Stimulated activated CD8-positive, alpha-beta memory T cell treated with anti-CD3 and anti-CD28 coated beads, Interleukin-4, amount 100 ng/mL, for 1 hour (primary cell): Measurements from ENCODE around the gene NCBP3.
"Not testable (repeated sequence)": the region's sequence is repeated elsewhere in the genome, so short reads cannot be mapped to it uniquely, and the experiment has no call there.

Experiments used
- DNase-seq, 2 donors: peaks; one replicate each; pipeline ENCODE4 v3.0.0-alpha.2; 2020; ENCODE audit warnings: low read depth in 2 of 2, low spot score in 1 of 2

The NCBP3 gene

DNA sequence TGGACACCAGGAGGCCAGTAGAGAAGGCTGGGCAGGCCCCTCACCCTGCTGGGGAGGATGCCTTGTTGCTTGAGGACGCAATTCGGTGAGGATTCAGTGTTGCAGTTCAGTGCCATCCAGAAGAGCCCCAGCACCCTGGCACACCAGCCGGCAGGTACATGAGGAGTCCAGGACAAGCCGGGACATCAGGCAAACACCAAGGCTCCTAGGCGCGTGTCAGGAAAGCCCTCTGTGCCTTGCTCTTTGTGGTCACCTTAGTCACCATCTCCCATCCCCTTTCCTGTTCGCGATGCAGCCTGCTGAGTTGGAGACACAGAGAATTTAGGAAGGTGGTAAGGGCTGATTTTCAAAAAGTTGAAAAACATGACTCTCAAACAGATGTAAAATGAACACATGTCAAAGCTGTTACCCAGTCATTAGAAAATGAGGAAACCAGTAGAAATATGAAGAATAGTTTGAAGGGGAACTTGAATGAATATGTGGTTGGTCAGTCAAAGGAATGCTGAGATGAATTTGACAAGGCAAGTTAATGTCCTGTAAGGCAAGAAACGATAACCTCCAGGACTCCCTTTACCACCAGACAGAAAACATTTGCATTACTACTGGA lies 2.3 kb upstream of the NCBP3 start:
- no peak for DNase-seq

DNA sequence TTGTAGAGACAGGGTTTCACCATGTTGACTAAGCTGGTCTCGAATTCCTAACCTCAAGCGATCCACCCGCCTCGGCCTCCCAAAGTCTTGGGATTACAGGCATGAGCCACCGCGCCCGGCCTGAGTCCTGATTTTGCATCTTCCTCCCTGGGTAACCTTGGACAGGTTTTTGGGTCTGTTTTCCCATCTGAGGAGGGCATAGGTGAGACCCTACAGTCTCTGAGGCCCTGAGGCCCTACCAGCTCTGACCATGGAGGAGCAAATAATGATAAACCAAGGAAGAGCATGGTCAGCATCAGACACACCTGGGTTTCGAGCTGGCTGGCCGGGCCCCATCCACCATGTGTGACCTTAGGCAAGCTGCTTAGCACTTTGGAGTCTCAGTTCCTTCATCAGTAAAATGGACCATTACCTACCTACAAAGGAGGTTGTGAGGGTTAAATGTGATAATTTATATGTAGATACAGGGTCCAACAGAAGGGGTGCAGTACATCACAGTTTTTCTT lies 1.2 kb upstream of the NCBP3 start:
- no peak for DNase-seq

DNA sequence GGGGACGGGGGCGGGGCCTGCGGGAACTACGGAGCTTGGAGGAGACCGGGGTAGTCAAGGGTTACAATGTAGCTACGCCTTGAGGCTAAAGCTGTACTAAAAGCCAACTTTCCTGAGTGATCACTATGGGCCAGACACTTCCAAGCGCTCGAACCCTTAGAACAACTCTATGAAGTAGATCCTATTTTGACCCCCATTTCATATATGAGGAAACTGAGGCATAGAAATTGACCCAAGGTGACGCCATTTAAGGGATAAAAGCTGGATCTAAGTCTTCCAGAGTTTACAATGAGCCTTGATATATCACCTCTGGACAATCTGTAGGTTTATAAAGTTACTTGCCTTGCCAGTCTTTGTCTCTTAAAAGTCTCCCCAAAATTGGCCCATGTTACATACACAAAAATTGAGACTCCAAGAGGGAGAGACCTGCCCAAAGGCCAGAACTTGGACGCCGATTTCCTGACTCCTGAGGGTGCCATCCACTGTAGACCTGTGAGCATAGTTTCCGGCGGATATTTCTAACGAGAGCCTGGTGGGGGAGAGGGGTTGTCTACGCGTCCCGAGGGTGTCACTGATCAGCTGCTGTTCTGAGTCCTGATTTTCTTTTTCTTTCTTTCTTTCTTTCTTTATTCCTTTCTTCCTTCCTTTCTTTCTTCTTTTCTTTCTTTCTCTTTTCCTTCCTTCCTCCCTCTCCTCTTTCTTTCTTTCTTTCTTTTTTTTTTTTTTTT lies 555 bp upstream of the NCBP3 start:
- no peak for DNase-seq

DNA sequence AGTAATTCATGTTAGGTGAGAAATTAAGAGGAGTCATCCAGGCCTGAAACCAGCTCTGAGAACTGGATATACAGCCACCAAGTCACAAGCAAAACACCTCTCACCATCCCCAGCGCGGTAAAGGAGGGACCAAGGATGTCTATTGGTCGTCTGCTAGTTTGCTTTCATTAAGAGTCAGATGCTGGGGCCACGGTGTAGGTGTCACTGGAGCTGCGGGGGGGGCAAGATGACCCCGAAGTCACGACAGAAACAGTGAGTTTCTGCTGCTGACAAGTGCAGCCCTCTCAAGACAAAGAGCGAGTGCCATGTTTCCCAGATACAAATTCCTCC lies 790 bp downstream of the NCBP3 start:
- no peak for DNase-seq

DNA sequence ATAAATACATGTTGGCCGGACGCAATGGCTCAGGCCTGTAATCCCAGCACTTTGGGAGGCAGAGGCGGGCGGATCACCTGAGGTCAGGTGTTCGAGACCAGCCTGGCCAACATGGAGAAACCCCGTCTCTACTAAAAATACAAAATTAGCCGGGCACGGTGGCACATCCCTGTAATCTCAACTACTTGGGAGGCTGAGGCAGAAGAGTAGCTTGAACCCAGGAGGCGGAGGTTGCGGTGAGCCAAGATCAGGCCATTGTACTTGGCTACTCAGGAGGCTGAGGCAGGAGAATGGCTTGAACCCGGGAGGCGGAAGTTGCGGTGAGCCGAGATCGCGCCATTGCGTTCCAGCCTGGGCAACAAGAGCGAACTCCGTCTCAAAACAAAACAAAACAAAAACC lies 1.5 kb downstream of the NCBP3 start:
- not testable (repeated sequence) for DNase-seq

DNA sequence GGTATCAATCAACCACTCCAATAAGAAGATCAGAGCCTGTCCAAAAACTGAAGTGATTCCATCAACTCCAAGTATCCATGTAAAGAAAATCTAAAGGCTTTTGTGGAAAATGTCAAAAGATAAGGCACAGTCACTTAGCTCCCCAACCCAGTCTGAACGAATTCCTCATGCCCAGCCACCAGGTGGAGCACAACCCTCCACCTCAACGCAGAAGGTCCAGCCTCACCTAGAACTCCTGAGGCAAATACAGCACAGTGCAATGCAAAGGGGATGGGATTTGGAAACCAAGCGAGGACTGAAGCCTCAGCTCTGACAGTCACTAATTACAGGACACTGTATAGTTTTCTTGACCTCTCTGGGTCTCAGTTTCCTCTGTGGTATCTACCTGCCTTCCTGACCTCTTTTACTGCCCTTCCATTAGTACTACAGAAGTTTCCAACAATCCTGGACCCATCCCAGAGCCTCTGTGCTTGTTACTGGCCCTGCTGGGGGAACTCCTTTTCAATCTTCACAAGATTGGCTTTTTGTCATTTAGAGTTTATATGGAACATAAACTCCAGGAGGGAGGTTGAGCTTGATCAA lies 2.0 kb downstream of the NCBP3 start:
- DNase-seq = peak in 1 of 2 donors; percentile 21

DNA sequence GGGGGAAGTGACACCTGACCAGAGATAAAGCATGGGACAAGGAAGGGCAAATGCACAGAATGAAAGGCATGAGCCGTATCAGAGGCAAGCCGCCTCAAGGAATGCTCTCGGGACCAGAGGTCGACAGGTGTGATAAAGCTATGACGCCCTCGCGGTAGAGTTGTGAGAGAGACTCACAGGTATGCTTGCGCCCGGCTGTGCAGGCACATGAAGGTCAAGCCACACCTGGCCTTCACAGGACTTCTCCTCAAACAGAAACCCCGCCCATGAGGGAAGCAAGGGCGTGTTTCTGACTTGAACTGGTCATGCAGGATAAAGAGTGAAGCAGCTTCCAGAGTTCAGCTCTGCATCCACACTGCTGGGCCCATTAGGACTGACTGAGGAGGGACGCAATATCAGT lies 7.8 kb downstream of the NCBP3 start:
- no peak for DNase-seq

DNA sequence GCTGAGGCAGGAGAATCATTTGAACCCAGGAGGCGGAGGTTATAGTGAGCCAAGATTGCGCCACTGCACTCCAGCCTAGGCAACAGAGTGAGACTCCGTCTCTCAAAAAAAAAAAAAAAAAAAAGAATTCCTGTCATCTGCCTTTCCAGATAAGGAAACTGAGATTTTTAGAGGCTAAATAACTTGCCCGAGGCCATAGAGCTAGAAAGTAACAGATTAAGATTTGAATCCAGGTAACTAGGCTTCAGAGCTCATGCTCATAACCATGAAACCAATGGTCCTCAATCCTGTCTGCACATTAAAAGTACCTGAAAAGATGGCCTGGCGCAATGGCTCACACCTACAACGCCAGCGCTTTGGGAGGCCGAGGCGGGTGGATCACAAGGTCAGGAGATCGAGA lies 9.5 kb downstream of the NCBP3 start:
- no peak for DNase-seq

DNA sequence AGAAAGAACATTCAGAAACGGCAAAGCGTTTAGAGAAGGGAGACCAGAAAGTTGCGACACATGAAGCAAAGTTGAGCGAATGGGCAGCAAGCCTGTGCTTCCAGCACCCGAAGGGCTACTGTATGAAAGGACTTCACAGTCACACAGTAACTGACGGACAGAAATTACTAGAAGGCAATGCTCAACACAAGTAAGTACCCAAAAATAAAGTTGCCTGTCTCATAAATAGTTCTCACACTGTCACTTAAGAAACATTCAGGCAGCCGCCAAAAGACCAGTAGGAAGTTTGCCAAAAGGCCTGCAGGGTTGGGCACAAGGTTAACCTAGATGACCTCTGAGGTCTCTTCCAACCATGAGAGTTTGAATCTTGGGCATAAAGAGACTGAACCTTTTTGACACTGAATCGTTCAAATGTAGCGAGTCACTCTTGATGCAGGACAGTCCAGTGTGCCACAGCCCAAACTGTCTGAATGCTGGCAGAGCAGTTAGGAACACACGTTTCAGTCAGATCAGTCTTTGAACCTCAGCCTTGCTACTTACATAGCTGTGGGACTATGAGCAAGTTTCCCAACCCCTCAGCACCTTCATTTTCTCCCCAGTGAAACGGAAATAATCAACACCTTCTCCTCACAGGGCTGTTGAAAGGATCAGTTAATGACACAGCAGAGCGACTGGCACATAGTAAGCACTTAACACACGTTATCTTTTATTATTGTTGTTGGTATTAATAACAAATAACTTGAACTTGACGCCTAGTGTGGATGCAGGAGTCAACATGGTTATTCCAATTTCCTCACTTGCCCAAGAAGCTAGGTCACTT lies 10.4 kb downstream of the NCBP3 start:
- no peak for DNase-seq

DNA sequence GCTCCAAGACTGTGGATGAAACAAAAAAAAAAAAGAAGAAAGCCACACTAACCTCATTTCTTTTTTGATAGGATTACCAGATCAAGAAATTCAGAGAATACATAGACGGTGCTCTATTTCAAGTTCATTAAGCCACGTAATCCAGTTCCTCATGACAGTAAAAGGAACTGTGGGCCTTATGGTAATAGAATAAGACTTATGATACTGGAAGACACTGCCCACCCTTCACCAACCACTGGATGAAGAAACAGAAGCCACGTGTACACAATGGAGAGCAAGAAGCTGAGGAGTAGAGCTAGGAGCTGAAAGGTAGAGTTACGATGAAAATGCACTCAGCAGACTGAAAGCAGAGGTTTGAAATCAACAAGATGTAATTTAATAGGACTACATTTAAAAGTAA lies 11.2 kb downstream of the NCBP3 start:
- DNase-seq = no peak

DNA sequence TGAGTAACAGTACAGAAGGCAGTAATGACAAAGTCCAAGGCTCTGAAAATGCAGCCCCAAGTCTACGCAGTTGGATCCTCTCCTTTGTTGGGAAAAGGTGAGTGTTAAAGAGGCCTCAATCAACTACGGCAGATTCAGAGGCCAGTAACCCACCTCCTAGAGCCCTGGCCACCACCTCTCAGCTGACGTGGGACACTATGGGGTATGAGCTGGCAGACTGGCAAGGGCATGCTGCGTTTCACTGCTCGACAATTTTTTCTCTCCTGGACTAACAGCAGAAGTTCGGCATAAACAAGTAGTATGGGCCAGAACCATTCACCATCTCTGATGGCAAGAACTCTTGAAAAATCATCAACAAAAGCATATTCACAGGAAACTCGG lies 17.2 kb downstream of the NCBP3 start:
- DNase-seq = no peak

DNA sequence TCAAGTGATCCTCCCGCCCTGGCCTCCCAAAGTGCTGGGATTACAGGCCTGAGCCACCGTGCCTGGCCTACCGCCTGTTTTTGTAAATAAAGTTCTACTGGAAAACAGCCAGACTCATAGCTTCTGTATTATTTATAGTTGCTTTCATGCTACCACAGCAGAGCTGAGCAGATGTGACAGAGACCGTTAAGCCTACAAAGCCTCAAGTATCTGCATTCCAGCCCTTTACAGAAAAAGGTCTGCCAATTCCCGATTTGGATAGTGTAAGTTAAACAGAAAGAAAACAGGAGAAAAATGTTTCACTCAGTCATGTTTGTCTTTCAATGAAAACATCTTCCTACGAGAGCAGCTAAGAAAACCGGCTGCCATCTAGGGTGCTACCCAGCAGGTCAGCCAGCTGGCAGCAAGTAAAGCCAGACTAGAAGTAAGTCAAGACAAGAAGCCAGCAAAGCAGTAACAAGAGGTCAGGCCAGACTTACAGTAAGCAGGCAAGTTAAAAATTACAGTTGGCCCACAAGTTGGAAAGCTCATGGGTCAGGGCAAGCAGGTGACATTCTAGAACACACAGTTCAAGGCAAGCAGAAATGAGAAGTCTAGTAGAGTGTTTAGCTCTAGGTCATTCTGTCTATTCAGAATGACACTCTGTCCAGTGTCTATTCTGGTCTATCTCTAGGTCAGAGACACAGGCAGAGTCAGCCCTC lies 17.7 kb downstream of the NCBP3 start:
- DNase-seq = no peak

DNA sequence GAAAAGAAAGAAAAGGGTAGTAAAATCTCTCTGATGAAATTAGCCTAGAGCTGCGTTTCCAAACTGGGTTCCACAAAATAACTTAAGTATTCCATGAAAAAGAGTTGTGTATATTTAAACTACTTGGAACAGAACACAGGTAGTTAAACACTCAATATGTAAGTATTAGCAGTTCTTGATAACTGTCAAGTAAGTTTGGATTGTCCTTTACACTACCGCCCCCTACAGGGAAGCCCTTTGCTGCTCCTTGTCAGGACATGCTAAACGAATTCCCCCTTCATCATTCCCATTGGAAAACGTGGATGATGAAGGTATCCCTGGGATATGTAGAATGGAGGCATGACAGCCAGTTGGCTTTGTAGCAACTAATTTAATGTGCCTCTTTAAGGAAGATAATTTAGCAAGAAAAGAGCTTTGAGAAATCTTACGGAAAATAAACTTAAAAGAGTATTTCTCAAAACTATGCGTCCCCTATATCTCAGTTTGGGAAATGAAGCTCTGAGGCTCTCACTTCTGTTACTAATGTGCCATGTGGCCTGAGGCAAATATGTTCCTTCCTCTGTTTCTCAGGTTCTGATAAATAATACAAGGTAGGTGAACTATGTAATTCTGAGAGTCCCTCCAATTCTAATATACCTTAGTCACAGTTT lies 18.8 kb downstream of the NCBP3 start:
- DNase-seq = peak; percentile 53 to 56

DNA sequence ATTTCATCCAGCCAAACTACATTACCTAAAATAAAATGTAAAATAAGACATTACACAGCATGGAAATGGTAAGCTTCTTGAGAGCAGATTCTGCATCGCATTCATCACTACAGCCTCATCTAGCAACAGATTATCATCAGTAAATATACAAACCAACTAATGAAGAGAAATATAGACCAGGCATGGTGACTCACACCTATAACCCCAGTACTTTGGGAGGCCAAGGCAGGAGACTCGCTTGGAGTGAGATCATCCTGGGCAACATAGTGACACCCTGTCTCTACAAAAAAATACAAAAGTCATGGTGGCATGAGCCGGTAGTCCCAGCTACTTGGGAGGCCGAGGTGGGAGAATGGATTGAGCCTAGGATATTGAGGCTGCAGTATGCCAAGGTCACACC lies 19.9 kb downstream of the NCBP3 start:
- no peak for DNase-seq

DNA sequence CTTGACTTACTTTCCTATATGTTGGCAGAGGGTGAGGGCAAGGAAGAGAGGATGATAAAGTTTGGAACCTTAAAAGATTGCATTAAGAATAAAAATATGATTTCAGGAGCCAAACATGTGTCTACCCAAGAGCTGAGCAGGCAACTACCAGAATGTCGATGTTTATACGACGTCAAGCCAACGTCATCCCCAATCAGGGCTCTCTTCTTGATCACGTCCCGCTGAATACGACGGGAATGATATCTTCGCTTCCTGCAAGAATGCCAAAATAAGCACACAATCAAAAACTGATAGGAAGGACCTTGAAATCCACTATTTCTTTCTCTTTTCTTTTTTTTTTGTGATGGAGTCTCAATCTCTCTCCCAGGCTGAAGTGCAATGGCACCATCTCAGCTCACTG lies 24.9 kb downstream of the NCBP3 start:
- DNase-seq = no peak

DNA sequence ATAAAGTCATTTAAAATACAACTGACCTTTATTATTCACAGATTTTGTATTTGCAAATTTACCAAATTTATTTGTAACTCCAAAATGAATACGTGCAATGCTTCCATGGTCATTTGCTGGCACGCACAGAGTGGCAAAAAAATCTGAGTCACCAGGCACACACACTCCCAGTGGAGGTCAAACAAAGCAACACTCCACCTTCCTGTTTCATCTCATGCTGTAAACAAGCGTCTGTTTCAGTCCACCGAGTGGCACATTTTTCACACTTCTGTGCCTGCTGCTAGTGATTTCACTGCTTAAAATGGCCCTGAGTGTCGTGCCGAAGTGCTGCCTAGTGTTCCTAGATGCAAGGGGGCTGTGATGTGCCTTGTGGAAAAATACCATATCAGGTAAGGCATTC lies 27.3 kb downstream of the NCBP3 start:
- DNase-seq = no peak

DNA sequence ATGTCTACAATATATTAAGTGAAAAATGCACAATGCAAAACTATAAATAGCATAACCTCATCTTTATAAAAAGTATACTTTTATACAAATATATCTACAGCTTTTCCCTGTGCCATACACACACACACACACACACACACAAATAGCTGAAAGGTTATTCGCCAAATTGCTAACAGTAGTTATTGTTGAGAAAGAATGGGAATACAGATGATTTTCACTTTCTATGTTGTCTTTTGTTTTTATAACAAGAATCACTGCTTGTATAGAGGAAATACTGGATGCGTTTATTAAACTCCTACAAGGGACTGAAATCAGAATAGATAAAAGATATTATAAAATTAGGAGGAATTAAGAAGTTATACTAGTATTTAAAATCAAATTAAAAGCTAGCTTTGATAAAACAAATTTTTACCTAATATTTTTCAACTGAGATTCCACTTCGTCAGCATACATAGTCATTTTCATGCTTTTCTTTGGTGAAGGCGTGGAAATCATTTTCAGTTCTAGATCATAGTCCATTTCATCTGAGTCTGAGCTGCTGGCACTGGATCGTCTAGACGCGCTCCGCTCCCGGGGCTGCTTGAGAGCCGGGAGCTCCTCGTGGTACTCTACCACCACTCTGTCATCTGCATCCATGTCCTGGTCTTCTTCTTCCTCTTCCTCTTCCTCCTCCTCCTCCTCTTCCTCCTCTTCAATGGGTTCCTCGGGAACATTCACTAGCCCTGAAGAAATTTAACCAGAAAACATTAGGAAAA lies 28.0 kb downstream of the NCBP3 start:
- no peak for DNase-seq

DNA sequence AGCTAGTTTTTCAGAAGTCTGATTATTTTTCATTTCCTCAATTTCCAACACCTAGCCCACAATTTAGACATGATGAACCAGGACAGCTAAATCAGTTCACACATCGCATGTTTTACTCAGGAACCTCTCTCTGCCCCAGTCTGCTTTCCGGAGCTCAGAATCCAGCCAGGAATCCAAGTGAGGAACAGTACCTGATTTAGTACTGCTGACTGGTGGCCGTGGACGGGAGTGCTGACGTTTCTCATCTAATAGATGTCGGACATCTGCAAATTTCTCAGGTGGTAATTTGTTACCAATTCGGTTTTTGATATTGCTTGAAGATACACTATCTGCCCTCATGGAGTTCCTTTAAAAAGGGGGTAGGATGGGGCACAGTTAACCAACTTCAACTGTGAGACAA lies 30.1 kb downstream of the NCBP3 start:
- DNase-seq = no peak

DNA sequence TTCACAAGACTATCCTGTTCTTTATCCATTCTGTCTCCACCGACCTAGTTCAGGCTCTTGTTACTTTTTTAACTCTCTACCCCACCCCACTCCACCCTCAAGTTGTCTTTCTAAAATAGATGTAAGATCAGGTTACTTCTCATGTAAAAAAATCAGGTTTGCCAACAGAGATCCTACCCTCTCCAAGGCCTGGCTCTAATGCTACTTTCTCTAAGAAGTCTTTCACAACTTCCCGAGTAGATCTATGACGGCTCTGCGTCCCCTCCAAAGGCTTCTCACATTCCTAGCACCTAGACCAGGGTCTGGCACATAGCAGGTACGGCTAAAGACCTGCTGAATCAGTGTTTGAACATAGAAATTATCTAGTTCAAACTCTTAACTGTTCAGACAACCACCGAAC lies 30.9 kb downstream of the NCBP3 start:
- no peak for DNase-seq

DNA sequence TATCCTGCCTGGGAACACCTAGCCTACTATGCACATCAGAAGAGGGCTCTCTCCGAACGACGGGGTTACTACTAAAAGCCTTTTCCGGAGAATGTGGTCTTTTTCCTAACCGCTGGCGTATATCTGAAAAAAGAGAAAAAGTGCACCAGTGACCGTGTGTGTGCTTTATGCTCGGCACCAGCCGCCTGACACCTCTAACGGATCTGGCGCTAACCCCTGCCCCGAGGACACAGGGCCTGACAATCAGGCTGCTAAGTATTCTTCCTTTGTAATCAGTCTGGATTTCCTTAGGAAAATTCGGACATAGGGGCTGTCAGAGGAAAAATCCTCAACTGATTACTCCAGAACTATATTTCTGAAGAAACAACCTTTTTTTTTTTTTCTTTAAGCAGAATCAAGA lies 31.7 kb downstream of the NCBP3 start:
- DNase-seq = no peak
